ENCODE data around the gene NCKAP1.

- TF ChIP-seq POLR2AphosphoS5 (IDR thresholded peaks at IDR 0.05; ENCODE audit: low read depth, low read length) (no peak), POLR2A (IDR thresholded peaks at IDR 0.05; ENCODE audit: low read depth, low read length) (no peak), TAF1 (IDR thresholded peaks at IDR 0.05; ENCODE audit: borderline replicate concordance, low read depth, low read length) (no peak)
Observed at GRCh38 chr2:183014005-183014404, 24.3 kb downstream of the NCKAP1 start.
